Prostate gland (tissue), 2 donors: ENCODE data around the gene MLST8.

Source experiments
- CTCF ChIP-seq, 4 experiments: fragments of 200-600 bp in 2 of 4; fragments of 450-650 bp in 2 of 4; sonication (generic) in 2 of 4; IDR thresholded peaks; 1 replicate in 3 of 4; 2 replicates in 1 of 4; pipeline ENCODE4 v1.5.1; 2016 to 2019; ENCODE audit warnings: antibody characterized with exemption in 4 of 4, mild to moderate bottlenecking in 2 of 4, moderate library complexity in 2 of 4
- POLR2A ChIP-seq: fragments of 450-650 bp; IDR thresholded peaks from one replicate; pipeline ENCODE4 v1.6.1; 2016; ENCODE audit warnings: antibody characterized with exemption, mild to moderate bottlenecking
- POLR2AphosphoS5 ChIP-seq: sonication (generic); formaldehyde crosslinking; IDR thresholded peaks from one replicate; pipeline ENCODE4 v1.6.1; 2017; ENCODE audit warnings: antibody characterized with exemption

- TF ChIP-seq POLR2A (no peak), CTCF (IDR thresholded peaks at IDR 0.05) (no peak), POLR2AphosphoS5 (no peak)
Measured at GRCh38 chr16:2181952-2182351, 23.3 kb upstream of the MLST8 start.
